ENCODE measurements around the gene GMDS. TPM values are rescaled to one million over a fixed set of nuclear protein-coding genes. Genes with fewer than 3 reads are reported as not detected.
A peak's percentile ranks its signal among the peaks of the same experiment; 100 is the strongest.

GMDS gene
- total RNA-seq, 4 donors from 2014 or later, result 3.4 to 7.2 (median 4.6) TPM

DNA sequence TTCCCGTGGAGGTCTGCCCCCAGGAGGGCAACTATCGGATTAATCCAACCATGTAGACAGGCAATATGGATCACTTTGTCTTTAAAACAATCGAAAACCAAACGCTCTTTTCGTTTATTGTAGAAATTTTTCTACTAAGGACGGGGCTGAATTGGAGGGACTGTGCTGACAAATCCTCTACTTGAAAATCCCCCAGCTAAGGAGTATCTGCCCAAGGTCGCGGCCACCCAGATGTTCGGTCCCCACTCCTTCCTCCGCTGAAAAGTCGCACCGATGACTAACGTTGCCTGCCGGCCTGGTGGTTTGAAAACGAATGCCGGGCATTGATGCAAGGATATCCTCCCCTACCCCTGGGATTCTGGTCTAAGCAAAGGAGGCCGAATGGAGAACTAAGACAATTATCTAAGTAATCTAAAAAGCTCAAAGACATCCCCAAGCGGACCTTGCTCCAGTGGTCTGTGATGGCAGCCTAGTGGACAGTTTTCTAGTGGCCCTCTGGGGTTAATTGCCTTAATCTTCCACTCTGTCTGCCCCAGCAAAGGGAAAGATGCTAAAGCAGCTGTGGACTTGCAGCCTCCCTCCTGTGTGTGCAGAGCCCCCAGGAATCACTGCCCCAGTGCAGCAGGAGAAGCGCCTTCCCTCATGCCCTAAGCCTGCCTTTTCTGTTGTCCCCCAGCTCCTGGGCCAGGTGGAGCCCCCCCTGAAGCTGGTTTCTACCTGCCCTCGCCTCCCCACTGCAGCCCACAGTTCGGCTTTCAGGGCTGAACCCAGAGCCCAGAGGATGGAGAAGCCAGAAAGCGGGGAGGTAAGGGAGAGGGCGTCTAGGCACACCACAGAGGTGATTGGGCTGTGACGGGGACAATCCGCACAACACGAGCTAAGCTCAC is 639.3 kb downstream of the GMDS start:
- DNase-seq (no peak), ATAC-seq (no peak)
- no peak overlapping the region for H3K27ac ChIP-seq
- H3K4me1 ChIP-seq, result peaks cover 3 to 26% of the 10 kb centered on the region in 2 donors
- H3K9me3 ChIP-seq, result no peaks in the 10 kb centered on the region
- peaks cover 70 to 76% (median 70%) of the 10 kb centered on the region in 3 donors for H3K27me3 ChIP-seq
- TF ChIP-seq POLR2A (IDR thresholded peaks at IDR 0.05), result no peak
- TF ChIP-seq, protein P1, sequence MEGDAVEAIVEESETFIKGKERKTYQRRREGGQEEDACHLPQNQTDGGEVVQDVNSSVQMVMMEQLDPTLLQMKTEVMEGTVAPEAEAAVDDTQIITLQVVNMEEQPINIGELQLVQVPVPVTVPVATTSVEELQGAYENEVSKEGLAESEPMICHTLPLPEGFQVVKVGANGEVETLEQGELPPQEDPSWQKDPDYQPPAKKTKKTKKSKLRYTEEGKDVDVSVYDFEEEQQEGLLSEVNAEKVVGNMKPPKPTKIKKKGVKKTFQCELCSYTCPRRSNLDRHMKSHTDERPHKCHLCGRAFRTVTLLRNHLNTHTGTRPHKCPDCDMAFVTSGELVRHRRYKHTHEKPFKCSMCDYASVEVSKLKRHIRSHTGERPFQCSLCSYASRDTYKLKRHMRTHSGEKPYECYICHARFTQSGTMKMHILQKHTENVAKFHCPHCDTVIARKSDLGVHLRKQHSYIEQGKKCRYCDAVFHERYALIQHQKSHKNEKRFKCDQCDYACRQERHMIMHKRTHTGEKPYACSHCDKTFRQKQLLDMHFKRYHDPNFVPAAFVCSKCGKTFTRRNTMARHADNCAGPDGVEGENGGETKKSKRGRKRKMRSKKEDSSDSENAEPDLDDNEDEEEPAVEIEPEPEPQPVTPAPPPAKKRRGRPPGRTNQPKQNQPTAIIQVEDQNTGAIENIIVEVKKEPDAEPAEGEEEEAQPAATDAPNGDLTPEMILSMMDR (IDR thresholded peaks at IDR 0.05 in 4 of 5, conservative IDR thresholded peaks at IDR 0.05 in 1 of 5), result no peak
- H3K36me3 ChIP-seq, result no peaks in the 10 kb centered on the region
- intact Hi-C loops (cut with DNase I; ENCODE audit: low total_unique reads) (loop anchor here (1.0 to 5.0 kb wide), 3 partner anchors 81 to 845 kb away; no protein-coding TSS in a partner anchor), in situ Hi-C loops (cut with MboI; ENCODE audit: low sequenced_read_pairs in 4 of 4) (loop anchor here (10.0 to 25.0 kb wide), 3 partner anchors 499 to 749 kb away; no protein-coding TSS in a partner anchor)
- H3K4me3 ChIP-seq, result no peak overlapping the region

DNA sequence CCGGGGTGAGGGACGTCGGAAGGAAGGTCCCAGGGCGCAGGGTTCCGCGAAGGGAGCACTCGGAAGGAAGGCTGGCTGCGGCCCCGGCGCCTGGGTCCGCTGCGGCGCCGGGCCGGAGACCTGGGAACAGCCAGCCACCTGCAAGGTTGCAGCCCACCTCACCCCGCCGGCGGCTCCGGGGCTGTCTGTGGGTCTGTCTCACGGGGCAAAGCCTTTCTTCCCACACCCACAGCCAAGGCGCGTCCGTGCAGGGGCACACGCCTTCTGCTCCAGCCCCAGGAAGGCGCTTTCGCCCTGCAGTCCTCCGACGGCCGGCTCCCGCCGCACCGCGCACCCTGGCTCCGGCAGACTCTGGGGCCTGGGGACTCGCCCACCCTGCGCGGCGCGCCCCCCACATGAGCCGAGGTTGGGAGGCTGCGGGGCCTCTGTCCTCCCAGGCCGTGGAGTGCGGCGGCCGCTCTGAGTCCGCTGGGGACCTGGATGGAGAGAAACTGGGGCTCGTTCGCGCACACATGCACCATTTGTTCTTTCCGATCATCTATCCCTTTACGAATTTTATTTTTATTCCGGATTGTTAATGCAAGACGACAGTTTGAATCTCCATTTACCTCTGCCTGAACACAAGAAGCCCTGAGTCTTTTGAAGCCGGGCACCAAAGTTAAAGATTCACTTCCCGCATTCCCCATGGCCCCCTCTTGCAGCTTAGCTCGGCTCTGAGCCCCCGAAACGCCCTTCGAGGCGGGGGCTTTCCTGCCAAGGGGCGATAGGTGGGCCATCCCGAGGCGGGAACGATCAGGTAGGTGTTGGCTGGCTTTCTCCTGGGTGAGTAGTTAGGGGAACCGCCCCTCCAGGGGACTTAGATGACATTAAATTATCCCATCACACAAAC is 640.2 kb downstream of the GMDS start:
- Histone ChIP-seq H3K27me3 (peaks cover 65 to 70% (median 66%) of the 10 kb centered on the region in 3 donors), H3K27ac (no peak overlapping the region), H3K9me3 (no peaks in the 10 kb centered on the region), H3K4me3 (peak overlapping the region; percentile 40 to 67 (median 53)), H3K4me1 (peaks cover 3 to 26% of the 10 kb centered on the region in 2 donors), H3K36me3 (no peaks in the 10 kb centered on the region)
- no peak for TF ChIP-seq POLR2A (IDR thresholded peaks at IDR 0.05)
- TF ChIP-seq, protein P1 (IDR thresholded peaks at IDR 0.05 in 4 of 5, conservative IDR thresholded peaks at IDR 0.05 in 1 of 5), result no peak
- in situ Hi-C loops (cut with MboI; ENCODE audit: low sequenced_read_pairs in 4 of 4) (loop anchor here (10.0 to 25.0 kb wide), 3 partner anchors 500 to 750 kb away; no protein-coding TSS in a partner anchor), intact Hi-C loops (cut with DNase I; ENCODE audit: low total_unique reads) (loop anchor here (1.0 to 5.0 kb wide), 3 partner anchors 82 to 846 kb away; no protein-coding TSS in a partner anchor)
- peak in 1 of 2 donors; percentile 7 for ATAC-seq
- DNase-seq, result no peak

DNA sequence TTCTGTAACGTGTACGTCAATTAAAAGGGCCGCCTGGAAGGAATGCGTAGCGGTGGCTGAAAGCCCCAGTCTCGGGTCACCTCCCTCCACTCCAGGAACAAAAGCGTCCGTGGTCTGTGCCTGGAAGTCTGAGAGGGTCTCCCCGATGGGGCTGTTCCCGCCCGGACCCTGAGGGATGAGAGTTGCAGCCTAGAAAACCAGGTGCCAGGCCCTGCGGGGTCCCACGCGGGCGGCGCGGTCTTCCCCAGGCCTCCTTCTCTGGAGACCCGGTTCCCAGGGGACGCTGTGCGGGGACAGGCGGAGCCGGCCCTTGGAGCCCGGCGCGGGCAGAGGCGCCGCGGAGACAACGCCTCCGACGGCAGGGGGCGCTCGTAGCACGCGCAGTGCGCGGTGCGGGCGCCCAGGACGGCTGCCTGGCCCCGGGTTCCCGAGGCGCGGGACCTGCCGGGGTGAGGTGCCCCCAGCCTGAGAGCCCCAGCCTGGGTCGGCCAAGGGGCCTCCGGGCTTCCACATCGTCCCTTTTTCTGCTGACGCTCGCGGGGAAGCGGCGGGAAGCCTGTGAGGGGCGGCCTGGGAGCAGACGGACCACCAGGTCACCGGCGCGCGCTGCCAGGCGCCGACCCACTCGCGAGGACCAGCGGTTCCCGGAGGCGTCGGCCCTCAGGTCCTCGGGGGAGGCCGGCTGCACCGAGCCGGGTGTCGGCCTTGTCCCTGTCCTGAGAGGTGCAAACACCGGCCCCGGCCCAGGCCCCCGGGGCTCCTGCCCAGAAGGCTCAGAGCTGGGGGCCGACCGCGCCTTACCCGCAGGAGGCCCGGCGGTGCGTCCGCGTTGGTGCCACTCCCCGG is 641.0 kb downstream of the GMDS start:
- H3K9me3 ChIP-seq, result no peaks in the 10 kb centered on the region
- H3K27ac ChIP-seq, result no peak overlapping the region
- peak overlapping the region; percentile 40 to 67 (median 53) for H3K4me3 ChIP-seq
- in situ Hi-C loops (cut with MboI; ENCODE audit: low sequenced_read_pairs in 4 of 4), result loop anchor here (10.0 to 25.0 kb wide), 3 partner anchors 500 to 750 kb away; no protein-coding TSS in a partner anchor
- ATAC-seq, result peak; percentile 77 to 79
- DNase-seq, result no peak
- no peaks in the 10 kb centered on the region for H3K36me3 ChIP-seq
- no peak for TF ChIP-seq POLR2A (IDR thresholded peaks at IDR 0.05)
- TF ChIP-seq, protein P1 (IDR thresholded peaks at IDR 0.05 in 4 of 5, conservative IDR thresholded peaks at IDR 0.05 in 1 of 5), result peak; percentile 78 to 98 (median 95)
- H3K27me3 ChIP-seq, result peaks cover 62 to 70% (median 66%) of the 10 kb centered on the region in 3 donors
- intact Hi-C loops (cut with DNase I; ENCODE audit: low total_unique reads), result loop anchor here (1.0 to 5.0 kb wide), 6 partner anchors 83 to 1091 kb away; no protein-coding TSS in a partner anchor
- H3K4me1 ChIP-seq, result peaks cover 3 to 26% of the 10 kb centered on the region in 2 donors

All from gastrocnemius medialis (tissue), 4 donors.